HG03520 (cell line): Measurements from ENCODE around the gene RASSF7.
"Not testable (repeated sequence)": the region's sequence is repeated elsewhere in the genome, so short reads cannot be mapped to it uniquely, and the experiment has no call there.

ENCODE experiments used
- ATAC-seq: cut with Tn5 transposase; IDR thresholded peaks from one replicate; pipeline ENCODE4 v1.9.1; 2021; ENCODE audit warnings: mild to moderate bottlenecking, moderate library complexity; ENCODE audit not compliant: unreplicated experiment

RASSF7 gene, protein sequence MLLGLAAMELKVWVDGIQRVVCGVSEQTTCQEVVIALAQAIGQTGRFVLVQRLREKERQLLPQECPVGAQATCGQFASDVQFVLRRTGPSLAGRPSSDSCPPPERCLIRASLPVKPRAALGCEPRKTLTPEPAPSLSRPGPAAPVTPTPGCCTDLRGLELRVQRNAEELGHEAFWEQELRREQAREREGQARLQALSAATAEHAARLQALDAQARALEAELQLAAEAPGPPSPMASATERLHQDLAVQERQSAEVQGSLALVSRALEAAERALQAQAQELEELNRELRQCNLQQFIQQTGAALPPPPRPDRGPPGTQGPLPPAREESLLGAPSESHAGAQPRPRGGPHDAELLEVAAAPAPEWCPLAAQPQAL

DNA sequence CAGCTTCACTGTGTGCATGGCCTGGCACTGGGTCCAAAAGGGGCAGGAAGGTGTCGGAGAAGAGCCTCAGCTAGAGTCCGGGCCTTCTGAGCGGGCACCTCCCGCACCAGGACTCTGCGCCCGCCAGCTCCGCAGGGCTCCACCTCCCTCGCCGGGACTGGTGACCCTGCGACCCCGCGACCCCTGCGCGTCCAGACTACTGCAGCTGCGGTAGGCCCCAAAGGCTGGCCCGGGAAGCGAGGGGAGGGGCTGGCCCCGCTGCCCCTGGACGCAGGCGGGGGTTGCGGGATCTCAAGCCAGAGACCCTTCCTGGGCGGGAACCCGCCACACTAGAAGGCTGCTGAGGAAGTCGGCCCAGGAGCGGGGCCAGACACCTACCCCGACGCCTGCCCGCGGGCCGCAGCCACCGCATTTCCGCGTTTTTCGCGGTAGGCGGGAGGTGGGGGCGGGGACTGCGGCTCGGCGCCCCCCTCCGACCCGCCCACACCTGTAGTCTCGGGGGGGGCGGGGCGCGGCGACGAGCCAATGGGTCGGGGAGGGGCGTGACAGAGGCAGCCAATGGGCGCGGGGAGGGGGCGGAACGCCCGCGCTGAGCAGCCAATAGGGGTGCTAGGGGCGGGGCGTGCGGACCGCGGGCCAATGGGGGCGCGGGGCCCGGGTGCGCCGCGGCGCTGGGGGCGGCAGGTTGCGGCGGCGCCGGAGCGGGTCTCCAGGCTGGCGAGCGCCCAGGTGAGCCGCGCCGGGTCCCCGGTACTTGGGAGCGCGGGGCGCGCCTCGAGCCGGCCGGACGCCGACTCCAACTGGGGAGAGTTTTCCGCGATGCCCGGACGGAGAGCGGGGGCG, at the start of gene RASSF7, which contains the start of gene LMNTD2:
Gene RASSF7 (plus strand): TSS at position 666 of the 843 bp plus-strand sequence. CDS start 799 bp downstream, outside the sequence.
Gene LMNTD2 (minus strand): TSS at position 434 of the 843 bp plus-strand sequence. CDS start 22 bp downstream, at position 412.
- peak; percentile 78 for ATAC-seq

- no peak for ATAC-seq
Measured at GRCh38 chr11:512761-513595, 47.8 kb upstream of the RASSF7 start.

- ATAC-seq: no peak
Measured at GRCh38 chr11:514606-515005, 46.2 kb upstream of the RASSF7 start.

- no peak for ATAC-seq
Measured at GRCh38 chr11:515131-515530, 45.6 kb upstream of the RASSF7 start.

GRCh38 chr11:516400-516799, 44.4 kb upstream of the RASSF7 start:
- ATAC-seq: no peak

- not testable (repeated sequence) for ATAC-seq
Measured at GRCh38 chr11:516918-517685, 43.7 kb upstream of the RASSF7 start.

GRCh38 chr11:518463-519202, 42.1 kb upstream of the RASSF7 start:
- peak; percentile 76 for ATAC-seq

DNA sequence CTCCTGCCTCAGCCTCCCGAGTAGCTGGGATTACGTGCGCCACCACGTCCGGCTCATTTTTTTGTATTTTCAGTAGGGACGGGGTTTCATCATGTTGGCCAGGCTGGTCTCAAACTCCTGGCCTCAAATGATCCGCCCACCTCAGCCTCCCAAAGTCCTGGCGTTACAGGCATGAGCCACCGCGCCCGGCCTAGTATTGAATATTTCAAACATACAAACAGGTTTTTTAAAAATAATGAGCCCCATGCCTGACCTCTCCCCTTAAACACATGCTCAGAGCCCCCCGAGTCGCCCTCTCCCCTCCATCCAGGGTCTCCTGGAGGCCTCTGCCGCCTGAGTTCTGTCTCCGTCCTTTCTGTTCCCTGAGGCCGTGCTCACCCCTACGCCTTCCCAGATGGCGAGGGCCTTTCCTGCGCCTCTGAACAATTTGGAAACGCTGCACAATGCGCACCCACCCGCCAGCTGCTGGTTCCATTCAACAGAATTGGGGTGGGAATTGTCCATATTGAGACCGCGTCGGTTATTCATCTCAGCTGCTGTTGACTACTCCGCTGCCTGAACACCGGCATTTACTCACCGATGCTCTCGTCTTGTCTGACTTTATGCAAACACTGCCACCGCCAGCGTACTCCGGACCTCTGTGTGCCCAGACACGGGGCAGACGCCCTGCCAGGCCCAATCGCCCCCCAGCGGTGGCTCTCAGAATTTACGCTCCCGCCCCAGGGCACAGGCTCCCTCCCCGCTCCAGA, 40.2 kb upstream of the RASSF7 start:
- ATAC-seq: no peak

GRCh38 chr11:521177-521688, 39.5 kb upstream of the RASSF7 start:
- no peak for ATAC-seq

DNA sequence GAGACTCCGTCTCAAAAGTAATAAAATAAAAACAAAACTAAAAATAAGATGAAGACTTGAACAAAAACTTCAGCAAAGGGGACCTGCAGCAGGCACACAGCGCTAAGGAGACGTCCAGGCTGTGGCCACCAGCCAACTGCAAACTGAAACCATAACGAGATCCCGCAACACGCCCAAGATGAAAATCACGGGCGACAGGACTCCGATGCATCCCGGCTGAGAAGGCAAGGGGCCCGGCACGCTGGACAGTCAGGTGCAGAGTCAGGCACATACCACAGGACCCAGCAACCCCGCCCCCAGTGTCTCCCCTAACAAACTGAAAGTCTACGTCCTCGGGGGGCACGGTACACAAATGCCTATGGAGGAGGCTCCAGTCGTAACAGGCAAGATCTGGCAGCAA, 34.6 kb upstream of the RASSF7 start:
- no peak for ATAC-seq

- ATAC-seq: no peak
Measured at GRCh38 chr11:528166-528814, 32.5 kb upstream of the RASSF7 start.

DNA sequence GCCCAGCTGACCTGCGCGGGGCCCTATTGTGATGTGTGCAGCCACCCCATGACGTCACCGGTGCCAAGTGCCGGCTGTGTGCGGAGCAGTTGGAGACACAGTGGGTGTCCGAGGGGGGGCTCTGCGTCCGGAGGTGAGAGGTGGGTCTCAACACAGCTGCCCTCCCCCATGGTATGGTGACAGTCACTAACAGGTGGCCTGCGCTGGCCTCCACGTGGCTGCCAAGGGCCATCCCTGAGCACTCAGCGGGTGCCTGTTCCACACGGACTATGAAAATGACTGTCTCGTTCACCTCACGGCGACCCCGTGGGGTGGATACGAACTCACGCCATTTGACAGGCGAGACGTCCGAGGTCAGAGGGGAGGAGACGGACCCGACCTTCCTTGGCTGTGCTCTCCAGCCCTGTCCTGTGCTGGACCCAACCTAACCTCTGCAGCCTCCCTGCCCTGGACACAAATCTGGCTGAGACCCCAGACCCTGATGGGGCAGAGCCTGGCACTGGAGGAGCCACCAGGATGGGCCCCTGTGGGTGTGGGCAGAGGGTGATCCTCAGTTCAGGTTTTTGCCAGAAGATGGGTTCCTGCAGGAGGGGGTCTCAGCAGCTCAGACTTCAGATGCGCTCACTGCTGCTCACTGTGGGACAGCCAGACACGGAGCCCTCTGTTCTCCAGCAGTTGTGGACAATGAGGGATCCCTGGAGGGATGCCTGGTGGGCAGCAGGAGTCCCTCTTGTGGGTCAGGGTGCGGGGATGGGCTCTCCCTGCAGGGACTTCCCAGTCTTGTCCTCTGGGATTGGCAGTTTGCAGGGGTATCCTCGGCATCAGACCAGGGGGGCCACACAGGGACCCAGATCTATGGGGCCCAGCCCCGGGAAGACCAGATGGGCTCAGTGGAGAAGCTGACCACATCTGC, 31.7 kb upstream of the RASSF7 start:
- ATAC-seq: no peak

DNA sequence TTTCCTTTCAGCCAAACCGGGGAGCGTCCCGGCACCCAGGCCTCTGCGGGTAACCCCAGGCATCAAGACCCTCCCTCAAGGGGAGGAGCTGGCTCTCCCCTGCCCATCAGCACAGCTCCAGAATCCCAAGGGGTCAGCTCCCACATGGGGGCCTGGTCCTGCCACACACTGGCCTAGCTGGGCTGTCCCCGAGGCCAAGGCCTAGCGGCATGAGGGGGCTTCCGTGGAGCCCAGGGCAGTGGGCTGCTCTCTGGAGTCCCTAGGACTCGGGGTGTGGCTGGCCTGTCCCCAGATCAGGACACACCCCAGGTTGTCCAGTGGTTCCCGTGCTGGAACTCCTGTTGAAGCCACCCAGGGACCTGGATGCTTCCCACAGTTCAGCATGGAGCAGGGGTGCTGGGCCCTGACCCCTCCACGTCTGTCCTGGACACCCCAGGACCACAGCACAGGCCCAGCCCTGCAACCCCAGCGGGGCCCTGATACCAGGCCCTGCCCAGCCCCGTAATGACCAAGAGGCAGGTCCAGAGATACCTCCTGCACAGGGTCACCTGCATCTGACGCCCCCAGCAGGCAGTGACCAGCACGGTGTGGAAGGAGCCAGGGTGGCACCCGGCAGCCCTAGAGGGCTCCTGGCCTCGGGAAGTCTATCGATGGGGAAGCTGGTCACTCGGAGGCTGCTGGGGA, 30.9 kb upstream of the RASSF7 start:
- no peak for ATAC-seq

DNA sequence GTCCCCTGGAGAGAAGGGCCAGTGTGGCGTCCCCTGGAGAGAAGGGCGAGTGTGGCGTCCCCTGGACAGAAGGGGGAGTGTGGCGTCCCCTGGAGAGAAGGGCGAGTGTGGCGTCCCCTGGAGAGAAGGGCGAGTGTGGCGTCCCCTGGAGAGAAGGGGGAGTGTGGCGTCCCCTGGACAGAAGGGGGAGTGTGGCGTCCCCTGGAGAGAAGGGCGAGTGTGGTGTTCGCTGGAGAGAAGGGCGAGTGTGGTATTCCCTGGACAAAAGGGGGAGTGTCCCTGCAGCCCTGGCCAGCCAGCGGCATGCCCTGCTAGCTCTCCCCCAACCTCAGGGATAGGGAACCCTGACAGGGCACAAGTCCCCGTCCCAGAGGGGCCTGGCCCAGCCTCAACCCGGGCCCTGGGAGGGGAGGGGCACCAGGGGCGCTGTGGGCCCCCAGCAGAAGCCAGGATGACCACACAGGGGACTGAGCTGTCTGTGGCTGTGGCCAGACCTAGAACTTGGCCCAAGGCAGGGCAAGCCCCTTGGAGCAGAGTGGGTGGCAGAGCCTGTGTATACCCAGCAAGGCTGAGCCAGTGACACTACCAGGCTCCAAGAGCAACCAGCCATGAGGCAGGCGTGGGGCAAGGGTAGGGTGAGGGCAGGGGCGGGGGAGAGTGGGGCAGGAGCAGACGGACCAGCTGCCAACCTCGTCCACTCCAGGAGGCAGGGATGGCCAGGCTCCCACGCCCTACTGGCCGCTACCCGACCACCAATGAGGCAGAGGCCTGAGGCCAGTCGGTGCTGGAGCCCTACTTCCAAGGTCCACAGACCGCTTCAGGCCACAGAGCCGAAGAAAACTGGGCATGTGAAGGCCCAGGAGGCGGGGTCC, 29.6 kb upstream of the RASSF7 start:
- no peak for ATAC-seq

GRCh38 chr11:531919-532526, 28.7 kb upstream of the RASSF7 start:
- ATAC-seq: no peak
